HepG2 (cell line): ENCODE results near the gene ANKRD12. TPM values are rescaled to one million over a fixed set of nuclear protein-coding genes. Genes with fewer than 3 reads are reported as not detected.

Experiments
- KDM3A ChIP-seq: IDR thresholded peaks from 2 replicates; pipeline ENCODE4 v1.6.1; 2018; ENCODE audit warnings: low read depth, missing compliant biosample characterization
- LCORL ChIP-seq, 2 experiments: fragments of 450-650 bp in 1 of 2; sonication (generic) in 1 of 2; formaldehyde crosslinking in 1 of 2; IDR thresholded peaks; 2 replicates each; pipeline versions ENCODE4 v1.5.0 to v1.6.1; 2017 to 2020; ENCODE audit warnings: antibody characterized with exemption in 1 of 2, missing genetic modification reagents in 1 of 2
- NFRKB ChIP-seq: fragments of 450-650 bp; IDR thresholded peaks from 2 replicates; pipeline ENCODE4 v1.6.1; 2017
- RBAK ChIP-seq: sonication (generic); formaldehyde crosslinking; IDR thresholded peaks from 2 replicates; pipeline ENCODE4 v1.5.1; 2020; ENCODE audit warnings: mild to moderate bottlenecking, missing genetic modification reagents
- REL ChIP-seq: sonication (generic); formaldehyde crosslinking; conservative IDR thresholded peaks from 2 replicates; pipeline ENCODE4 v1.8.0; 2022; ENCODE audit warnings: mild to moderate bottlenecking, missing genetic modification reagents, moderate library complexity
- RFXAP ChIP-seq: sonication (generic); formaldehyde crosslinking; IDR thresholded peaks from 2 replicates; pipeline ENCODE4 v1.4.0; 2020; ENCODE audit warnings: missing genetic modification reagents, borderline replicate concordance
- SALL1 ChIP-seq: sonication (generic); formaldehyde crosslinking; IDR thresholded peaks from 2 replicates; pipeline ENCODE4 v1.8.0; 2022; ENCODE audit warnings: mild to moderate bottlenecking, missing genetic modification reagents
- ZNF143 ChIP-seq: sonication (generic); formaldehyde crosslinking; IDR thresholded peaks from 2 replicates; pipeline ENCODE4 v1.4.0; 2020; ENCODE audit warnings: missing genetic modification reagents
- ZNF605 ChIP-seq: sonication (generic); formaldehyde crosslinking; IDR thresholded peaks from 2 replicates; pipeline ENCODE4 v1.8.0; 2022; ENCODE audit warnings: mild to moderate bottlenecking, missing genetic modification reagents
- polyA plus RNA-seq, 8 experiments: library from polyadenylated mRNA; depleted of rRNA in 3 of 8; stranded (reverse) in 7 of 8; unstranded in 1 of 8; fragments of >200 nt; fragmentation: Illumina TruSeq in 4 of 8; extraction: Trizol in 4 of 8; gene quantifications; 2 replicates each; pipeline versions ENCODE4 v1.2.1 to v1.2.3, GENCODE V29; 2011 to 2016; ENCODE audit warnings: low read depth in 4 of 8, missing spikeins in 1 of 8, mixed read lengths in 1 of 8; ENCODE audit not compliant: insufficient read depth in 1 of 8
- total RNA-seq, 5 experiments: library from RNA; depleted of rRNA; stranded (reverse); fragments of >200 nt; fragmentation: Illumina TruSeq; extraction: Trizol; gene quantifications; 2 replicates each; pipeline ENCODE4 v1.2.3, GENCODE V29; 2016; ENCODE audit warnings: low read depth in 1 of 5
- TF ChIP-seq, protein P1 (sequence below): sonication (generic); formaldehyde crosslinking; conservative IDR thresholded peaks from 2 replicates; pipeline ENCODE4 v1.8.0; 2022; ENCODE audit warnings: mild to moderate bottlenecking, moderate library complexity, missing genetic modification reagents
- TF ChIP-seq, protein P2 (sequence below), 2 experiments: sonication (generic) in 1 of 2; formaldehyde crosslinking in 1 of 2; IDR thresholded peaks; 2 replicates each; pipeline versions ENCODE4 v1.4.0 to v1.6.1; 2016 to 2020; ENCODE audit warnings: borderline replicate concordance in 1 of 2, low read depth in 1 of 2, mild to moderate bottlenecking in 1 of 2, missing genetic modification reagents in 1 of 2
- TF ChIP-seq, protein P3 (sequence below): sonication (generic); formaldehyde crosslinking; IDR thresholded peaks from 2 replicates; pipeline ENCODE4 v1.4.0; 2020; ENCODE audit warnings: missing genetic modification reagents, borderline replicate concordance

Gene ANKRD12
- total and polyA plus RNA-seq, 2 of the 13 experiments (the other 11 are each of a cell fraction or from before 2014, with no cell fraction given): 6.0 to 23.2 TPM

DNA sequence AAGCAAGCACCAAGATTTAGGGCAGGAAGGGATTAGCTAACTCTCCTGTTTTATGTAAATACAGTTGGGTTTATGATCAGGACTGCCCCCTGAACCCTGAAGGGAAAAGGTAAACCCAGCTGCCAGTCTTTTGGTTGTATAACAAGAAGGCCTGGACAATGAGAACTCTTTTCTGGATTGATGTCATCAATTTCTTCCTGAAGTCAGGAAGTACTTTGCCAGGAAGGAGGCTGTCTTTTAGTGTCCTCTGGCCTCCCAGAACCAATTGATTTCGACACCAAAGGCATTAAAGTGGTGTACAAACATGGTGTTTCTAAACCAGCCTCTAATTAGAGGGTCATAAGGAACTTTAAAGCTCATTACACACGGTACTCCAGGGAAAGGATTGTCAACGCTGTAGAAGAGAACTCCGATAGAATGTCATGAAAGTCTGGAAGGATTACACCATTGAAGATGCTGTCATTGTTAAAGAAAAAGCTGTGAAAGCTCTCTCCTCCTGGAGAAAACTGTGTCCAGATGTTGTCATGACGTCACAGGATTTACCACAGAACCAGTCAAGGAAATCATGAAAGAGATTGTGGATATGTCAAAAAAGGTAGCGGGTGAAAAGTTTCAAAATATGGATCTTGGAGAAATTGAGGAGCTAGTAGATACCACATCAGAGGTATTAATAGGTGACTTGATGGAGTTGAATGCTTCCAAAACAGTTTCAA, 78.8 kb downstream of the ANKRD12 start (continued):
- TF ChIP-seq, protein P1, sequence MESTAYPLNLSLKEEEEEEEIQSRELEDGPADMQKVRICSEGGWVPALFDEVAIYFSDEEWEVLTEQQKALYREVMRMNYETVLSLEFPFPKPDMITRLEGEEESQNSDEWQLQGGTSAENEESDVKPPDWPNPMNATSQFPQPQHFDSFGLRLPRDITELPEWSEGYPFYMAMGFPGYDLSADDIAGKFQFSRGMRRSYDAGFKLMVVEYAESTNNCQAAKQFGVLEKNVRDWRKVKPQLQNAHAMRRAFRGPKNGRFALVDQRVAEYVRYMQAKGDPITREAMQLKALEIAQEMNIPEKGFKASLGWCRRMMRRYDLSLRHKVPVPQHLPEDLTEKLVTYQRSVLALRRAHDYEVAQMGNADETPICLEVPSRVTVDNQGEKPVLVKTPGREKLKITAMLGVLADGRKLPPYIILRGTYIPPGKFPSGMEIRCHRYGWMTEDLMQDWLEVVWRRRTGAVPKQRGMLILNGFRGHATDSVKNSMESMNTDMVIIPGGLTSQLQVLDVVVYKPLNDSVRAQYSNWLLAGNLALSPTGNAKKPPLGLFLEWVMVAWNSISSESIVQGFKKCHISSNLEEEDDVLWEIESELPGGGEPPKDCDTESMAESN: 0 out of 2 replicates have a peak, but pooled peaks have one; percentile 32
- TF ChIP-seq ZNF605 (CRISPR knock-in tag): no peak
- TF ChIP-seq RBAK: no peak
- 0 out of 2 replicates have a peak, but pooled peaks have one; percentile 33 for TF ChIP-seq RFXAP (CRISPR knock-in tag)
- no peak for TF ChIP-seq REL (CRISPR knock-in tag)
- TF ChIP-seq, protein P2, sequence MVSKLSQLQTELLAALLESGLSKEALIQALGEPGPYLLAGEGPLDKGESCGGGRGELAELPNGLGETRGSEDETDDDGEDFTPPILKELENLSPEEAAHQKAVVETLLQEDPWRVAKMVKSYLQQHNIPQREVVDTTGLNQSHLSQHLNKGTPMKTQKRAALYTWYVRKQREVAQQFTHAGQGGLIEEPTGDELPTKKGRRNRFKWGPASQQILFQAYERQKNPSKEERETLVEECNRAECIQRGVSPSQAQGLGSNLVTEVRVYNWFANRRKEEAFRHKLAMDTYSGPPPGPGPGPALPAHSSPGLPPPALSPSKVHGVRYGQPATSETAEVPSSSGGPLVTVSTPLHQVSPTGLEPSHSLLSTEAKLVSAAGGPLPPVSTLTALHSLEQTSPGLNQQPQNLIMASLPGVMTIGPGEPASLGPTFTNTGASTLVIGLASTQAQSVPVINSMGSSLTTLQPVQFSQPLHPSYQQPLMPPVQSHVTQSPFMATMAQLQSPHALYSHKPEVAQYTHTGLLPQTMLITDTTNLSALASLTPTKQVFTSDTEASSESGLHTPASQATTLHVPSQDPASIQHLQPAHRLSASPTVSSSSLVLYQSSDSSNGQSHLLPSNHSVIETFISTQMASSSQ (IDR thresholded peaks at IDR 0.05; ENCODE audit: low read depth): peak; percentile 49; the same call in 1 of the 2 replicates
- TF ChIP-seq, protein P2 (CRISPR knock-in tag; IDR thresholded peaks at IDR 0.05; ENCODE audit: borderline replicate concordance): no peak; the same call in 1 of the 2 replicates
- peak; percentile 35; the same call in 1 of the 2 replicates for TF ChIP-seq SALL1
- no peak for TF ChIP-seq NFRKB
- TF ChIP-seq, protein P3, sequence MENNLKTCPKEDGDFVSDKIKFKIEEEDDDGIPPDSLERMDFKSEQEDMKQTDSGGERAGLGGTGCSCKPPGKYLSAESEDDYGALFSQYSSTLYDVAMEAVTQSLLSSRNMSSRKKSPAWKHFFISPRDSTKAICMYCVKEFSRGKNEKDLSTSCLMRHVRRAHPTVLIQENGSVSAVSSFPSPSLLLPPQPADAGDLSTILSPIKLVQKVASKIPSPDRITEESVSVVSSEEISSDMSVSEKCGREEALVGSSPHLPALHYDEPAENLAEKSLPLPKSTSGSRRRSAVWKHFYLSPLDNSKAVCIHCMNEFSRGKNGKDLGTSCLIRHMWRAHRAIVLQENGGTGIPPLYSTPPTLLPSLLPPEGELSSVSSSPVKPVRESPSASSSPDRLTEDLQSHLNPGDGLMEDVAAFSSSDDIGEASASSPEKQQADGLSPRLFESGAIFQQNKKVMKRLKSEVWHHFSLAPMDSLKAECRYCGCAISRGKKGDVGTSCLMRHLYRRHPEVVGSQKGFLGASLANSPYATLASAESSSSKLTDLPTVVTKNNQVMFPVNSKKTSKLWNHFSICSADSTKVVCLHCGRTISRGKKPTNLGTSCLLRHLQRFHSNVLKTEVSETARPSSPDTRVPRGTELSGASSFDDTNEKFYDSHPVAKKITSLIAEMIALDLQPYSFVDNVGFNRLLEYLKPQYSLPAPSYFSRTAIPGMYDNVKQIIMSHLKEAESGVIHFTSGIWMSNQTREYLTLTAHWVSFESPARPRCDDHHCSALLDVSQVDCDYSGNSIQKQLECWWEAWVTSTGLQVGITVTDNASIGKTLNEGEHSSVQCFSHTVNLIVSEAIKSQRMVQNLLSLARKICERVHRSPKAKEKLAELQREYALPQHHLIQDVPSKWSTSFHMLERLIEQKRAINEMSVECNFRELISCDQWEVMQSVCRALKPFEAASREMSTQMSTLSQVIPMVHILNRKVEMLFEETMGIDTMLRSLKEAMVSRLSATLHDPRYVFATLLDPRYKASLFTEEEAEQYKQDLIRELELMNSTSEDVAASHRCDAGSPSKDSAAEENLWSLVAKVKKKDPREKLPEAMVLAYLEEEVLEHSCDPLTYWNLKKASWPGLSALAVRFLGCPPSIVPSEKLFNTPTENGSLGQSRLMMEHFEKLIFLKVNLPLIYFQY (CRISPR knock-in tag): peak; percentile 47; the same call in 1 of the 2 replicates
- TF ChIP-seq ZNF143 (CRISPR knock-in tag): no peak
- peak; percentile 80 for TF ChIP-seq LCORL (IDR thresholded peaks at IDR 0.05)
- peak; percentile 59; the same call in 1 of the 2 replicates for TF ChIP-seq LCORL (CRISPR knock-in tag; IDR thresholded peaks at IDR 0.05)
- TF ChIP-seq KDM3A (CRISPR knock-in tag): no peak
